AG09309 (cell line): ENCODE results near the gene DXO.

Experiments
- DNase-seq: peaks from one replicate; pipeline ENCODE4 v3.0.0-alpha.2; 2010; ENCODE audit warnings: low read depth
- H3K4me3 ChIP-seq: 2 replicates; pipeline ENCODE4 v1.5.1; 2011; ENCODE audit warnings: mild to moderate bottlenecking, low read depth, low read length, moderate library complexity; ENCODE audit not compliant: control insufficient read depth
- CTCF ChIP-seq: IDR thresholded peaks from 2 replicates; pipeline ENCODE4 v1.5.1; 2011; ENCODE audit warnings: mild to moderate bottlenecking, low read depth, low read length, inconsistent platforms; ENCODE audit not compliant: insufficient read depth, control insufficient read depth; ENCODE audit errors: missing control alignments

DXO gene

DNA sequence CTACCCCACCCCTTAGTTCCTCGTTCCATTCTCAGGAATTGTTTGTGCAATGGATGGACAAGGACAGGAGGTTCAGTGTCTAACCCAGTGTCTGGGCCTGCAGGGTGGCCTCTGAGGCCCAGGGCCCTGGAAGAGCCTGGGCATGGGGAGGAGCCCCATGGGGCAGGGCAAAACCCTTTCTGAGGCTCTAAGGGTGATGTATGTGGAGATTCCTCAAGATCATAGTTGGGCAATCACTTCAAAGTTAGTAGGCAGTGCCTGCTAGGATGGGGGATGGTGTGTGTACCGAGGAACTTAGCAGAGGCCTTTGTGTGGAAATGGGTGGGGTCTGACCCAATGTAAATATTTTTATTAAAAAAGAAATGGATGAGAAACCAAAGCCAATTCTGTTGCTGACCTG, 51.1 kb downstream of the DXO start:
- no peak for TF ChIP-seq CTCF
- no peak overlapping the region for H3K4me3 ChIP-seq
- DNase-seq, result no peak
